Skeletal muscle tissue (tissue), 4 donors: ENCODE data around the gene FGFR3. TPM values are rescaled to one million over a fixed set of nuclear protein-coding genes. Genes with fewer than 3 reads are reported as not detected.

Source experiments
- H3K27ac ChIP-seq: one replicate; pipeline ENCODE4 v1.7.0; 2013; ENCODE audit warnings: mild to moderate bottlenecking, low read depth, low read length, inconsistent platforms
- H3K27me3 ChIP-seq, 3 donors: one replicate each; pipeline ENCODE4 v1.7.0; 2013; ENCODE audit warnings: low read length in 3 of 3; ENCODE audit not compliant: control insufficient read depth in 3 of 3, insufficient read depth in 3 of 3
- H3K36me3 ChIP-seq, 3 donors: one replicate each; pipeline ENCODE4 v1.7.0; 2013; ENCODE audit warnings: low read length in 3 of 3; ENCODE audit not compliant: control insufficient read depth in 3 of 3, insufficient read depth in 3 of 3
- H3K4me1 ChIP-seq, 3 donors: one replicate each; pipeline ENCODE4 v1.7.0; 2013; ENCODE audit warnings: low read length in 3 of 3, mild to moderate bottlenecking in 3 of 3; ENCODE audit not compliant: control insufficient read depth in 3 of 3, insufficient read depth in 3 of 3
- H3K4me3 ChIP-seq, 3 donors: one replicate each; pipeline ENCODE4 v1.7.0; 2013; ENCODE audit warnings: low read length in 3 of 3
- H3K9ac ChIP-seq, 3 donors: one replicate each; pipeline ENCODE4 v1.7.0; 2013; ENCODE audit warnings: low read length in 3 of 3, mild to moderate bottlenecking in 3 of 3, moderate library complexity in 2 of 3, low read depth in 1 of 3
- H3K9me3 ChIP-seq, 3 donors: one replicate each; pipeline ENCODE4 v1.7.0; 2013; ENCODE audit warnings: low read length in 3 of 3; ENCODE audit not compliant: control insufficient read depth in 3 of 3
- total RNA-seq: library from RNA; depleted of rRNA; stranded (reverse); fragments of >200 nt; gene quantifications from one replicate; pipeline ENCODE4 v1.2.3, GENCODE V29; 2014
- donor health status: Osteomylitis.

Gene FGFR3
- total RNA-seq, 1 donor from 2014 or later = 0.52 TPM

- Histone ChIP-seq H3K27ac (no peak overlapping the region), H3K9ac (no peak overlapping the region), H3K36me3 (peaks cover 0 to 5% (median 0%) of the 10 kb centered on the region in 3 donors), H3K9me3 (no peaks in the 10 kb centered on the region), H3K4me1 (peaks cover 0 to 4% (median 0%) of the 10 kb centered on the region in 3 donors), H3K27me3 (peaks cover 0 to 13% (median 5%) of the 10 kb centered on the region in 3 donors), H3K4me3 (no peak overlapping the region)
These were observed 44.6 kb upstream of the FGFR3 start for GRCh38 chr4:1748465-1748995.

GRCh38 chr4:1749370-1749769, 43.7 kb upstream of the FGFR3 start:
- Histone ChIP-seq H3K4me3 (no peak overlapping the region), H3K4me1 (peaks cover 0 to 4% (median 0%) of the 10 kb centered on the region in 3 donors)

GRCh38 chr4:1749826-1750225, 43.3 kb upstream of the FGFR3 start:
- Histone ChIP-seq H3K4me1 (peaks cover 0 to 4% (median 0%) of the 10 kb centered on the region in 3 donors), H3K4me3 (no peak overlapping the region), H3K27me3 (peaks cover 0 to 13% (median 7%) of the 10 kb centered on the region in 3 donors), H3K9ac (no peak overlapping the region), H3K36me3 (no peaks in the 10 kb centered on the region), H3K27ac (no peak overlapping the region), H3K9me3 (no peaks in the 10 kb centered on the region)

More at GRCh38 chr4:1749370-1749769, 43.7 kb upstream of the FGFR3 start:
- Histone ChIP-seq H3K27ac (no peak overlapping the region), H3K9ac (no peak overlapping the region), H3K9me3 (no peaks in the 10 kb centered on the region), H3K36me3 (no peaks in the 10 kb centered on the region), H3K27me3 (peaks cover 0 to 13% (median 7%) of the 10 kb centered on the region in 3 donors)

GRCh38 chr4:1750381-1751154, 42.5 kb upstream of the FGFR3 start:
- Histone ChIP-seq H3K27ac (no peak overlapping the region), H3K36me3 (no peaks in the 10 kb centered on the region), H3K4me3 (no peak overlapping the region), H3K4me1 (peaks cover 0 to 4% (median 0%) of the 10 kb centered on the region in 3 donors), H3K27me3 (peaks cover 0 to 13% (median 7%) of the 10 kb centered on the region in 3 donors), H3K9ac (no peak overlapping the region), H3K9me3 (no peaks in the 10 kb centered on the region)

GRCh38 chr4:1751155-1751918, 41.8 kb upstream of the FGFR3 start:
- no peaks in the 10 kb centered on the region for H3K9me3 ChIP-seq
- H3K4me1 ChIP-seq = peaks cover 0 to 4% (median 0%) of the 10 kb centered on the region in 3 donors
- H3K27me3 ChIP-seq = peaks cover 0 to 13% (median 7%) of the 10 kb centered on the region in 3 donors

GRCh38 chr4:1751919-1752283, 41.2 kb upstream of the FGFR3 start:
- H3K4me1 ChIP-seq = peaks cover 0 to 4% (median 0%) of the 10 kb centered on the region in 3 donors
- H3K9me3 ChIP-seq = no peaks in the 10 kb centered on the region
- no peak overlapping the region for H3K27ac ChIP-seq
- peaks cover 0 to 13% (median 7%) of the 10 kb centered on the region in 3 donors for H3K27me3 ChIP-seq
- no peak overlapping the region for H3K4me3 ChIP-seq
- H3K36me3 ChIP-seq = no peaks in the 10 kb centered on the region
- H3K9ac ChIP-seq = no peak overlapping the region

More at GRCh38 chr4:1751155-1751918, 41.8 kb upstream of the FGFR3 start:
- H3K36me3 ChIP-seq = no peaks in the 10 kb centered on the region
- H3K4me3 ChIP-seq = no peak overlapping the region
- no peak overlapping the region for H3K9ac ChIP-seq
- no peak overlapping the region for H3K27ac ChIP-seq

GRCh38 chr4:1752284-1753041, 40.6 kb upstream of the FGFR3 start:
- Histone ChIP-seq H3K4me3 (no peak overlapping the region), H3K4me1 (peaks cover 0 to 4% (median 0%) of the 10 kb centered on the region in 3 donors), H3K27ac (no peak overlapping the region), H3K9ac (peak overlapping the region in 1 of 3 donors; percentile 25), H3K36me3 (no peaks in the 10 kb centered on the region), H3K27me3 (peaks cover 0 to 13% (median 7%) of the 10 kb centered on the region in 3 donors), H3K9me3 (no peaks in the 10 kb centered on the region)

GRCh38 chr4:1753294-1753696, 39.8 kb upstream of the FGFR3 start:
- Histone ChIP-seq H3K4me3 (no peak overlapping the region), H3K9ac (no peak overlapping the region), H3K27ac (no peak overlapping the region), H3K27me3 (peaks cover 0 to 11% (median 5%) of the 10 kb centered on the region in 3 donors), H3K9me3 (no peaks in the 10 kb centered on the region), H3K36me3 (no peaks in the 10 kb centered on the region), H3K4me1 (peaks cover 0 to 3% (median 0%) of the 10 kb centered on the region in 3 donors)

GRCh38 chr4:1753697-1754311, 39.3 kb upstream of the FGFR3 start:
- Histone ChIP-seq H3K27ac (no peak overlapping the region), H3K4me3 (no peak overlapping the region), H3K27me3 (peaks cover 0 to 8% (median 3%) of the 10 kb centered on the region in 3 donors), H3K36me3 (no peaks in the 10 kb centered on the region), H3K9ac (no peak overlapping the region), H3K9me3 (no peaks in the 10 kb centered on the region), H3K4me1 (no peaks in the 10 kb centered on the region)
